HG03135 (cell line): ENCODE results near the gene FAT2.
"Not testable (repeated sequence)": the region's sequence is repeated elsewhere in the genome, so short reads cannot be mapped to it uniquely, and the experiment has no call there.

Source experiments
- ATAC-seq: cut with Tn5 transposase; IDR thresholded peaks from one replicate; pipeline ENCODE4 v1.9.1; 2021; ENCODE audit warnings: mild to moderate bottlenecking, moderate library complexity; ENCODE audit not compliant: unreplicated experiment

Gene FAT2

GRCh38 chr5:151615431-151615830, 24.3 kb upstream of the FAT2 start:
- no peak for ATAC-seq

- no peak for ATAC-seq
Observed at GRCh38 chr5:151614565-151614964, 23.4 kb upstream of the FAT2 start.

GRCh38 chr5:151612689-151613427, 21.7 kb upstream of the FAT2 start:
- peak; percentile 86 for ATAC-seq

DNA sequence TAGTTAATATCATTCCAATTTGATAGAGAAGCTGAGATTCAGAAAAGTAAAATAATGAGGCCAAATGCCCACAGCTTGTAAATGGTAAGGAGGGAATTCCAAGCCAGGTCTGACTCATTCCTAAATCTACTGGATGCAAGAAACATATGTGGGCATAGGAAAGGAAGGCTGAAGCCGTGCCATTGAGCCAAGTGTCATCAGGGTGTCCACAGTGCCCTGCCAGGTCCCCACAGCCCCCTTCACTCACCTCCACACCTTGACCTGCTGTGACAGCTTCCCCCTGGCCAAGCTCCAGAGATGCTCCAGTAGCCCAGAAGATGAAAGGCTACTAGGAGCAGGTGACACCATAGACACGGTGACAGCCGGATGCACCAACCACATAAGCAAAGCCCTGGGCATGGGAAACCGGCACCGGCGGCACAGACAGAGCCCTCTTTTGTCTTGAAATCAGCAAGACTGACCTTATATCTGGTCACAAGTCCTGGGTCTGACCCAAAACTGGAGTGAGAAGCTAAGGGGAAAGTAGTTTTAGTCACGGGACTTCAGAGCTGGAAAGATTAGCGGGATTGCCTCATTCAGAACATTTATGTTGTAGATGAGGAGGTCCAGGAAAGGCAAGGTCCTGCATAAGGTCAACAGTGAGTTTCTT, 20.1 kb upstream of the FAT2 start:
- ATAC-seq, result no peak

DNA sequence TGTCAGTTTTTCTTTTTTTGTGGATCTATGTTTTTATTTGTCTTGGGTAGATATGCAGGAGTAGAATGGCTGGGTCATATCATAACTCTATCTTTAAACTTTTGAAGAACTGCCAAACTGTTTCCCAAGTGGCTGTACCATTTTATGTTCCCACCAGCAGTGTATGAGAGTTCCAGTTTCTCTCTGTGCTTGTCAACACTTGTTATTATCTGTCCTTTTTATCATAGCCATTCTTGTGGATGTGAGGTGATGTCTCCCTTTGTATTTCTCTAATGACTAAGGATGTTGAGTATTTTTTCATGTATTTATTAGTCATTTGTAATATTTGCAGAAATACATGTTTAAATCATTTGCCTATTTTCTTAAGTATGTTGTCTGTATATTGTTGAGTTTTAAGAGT, 17.4 kb upstream of the FAT2 start:
- no peak for ATAC-seq

DNA sequence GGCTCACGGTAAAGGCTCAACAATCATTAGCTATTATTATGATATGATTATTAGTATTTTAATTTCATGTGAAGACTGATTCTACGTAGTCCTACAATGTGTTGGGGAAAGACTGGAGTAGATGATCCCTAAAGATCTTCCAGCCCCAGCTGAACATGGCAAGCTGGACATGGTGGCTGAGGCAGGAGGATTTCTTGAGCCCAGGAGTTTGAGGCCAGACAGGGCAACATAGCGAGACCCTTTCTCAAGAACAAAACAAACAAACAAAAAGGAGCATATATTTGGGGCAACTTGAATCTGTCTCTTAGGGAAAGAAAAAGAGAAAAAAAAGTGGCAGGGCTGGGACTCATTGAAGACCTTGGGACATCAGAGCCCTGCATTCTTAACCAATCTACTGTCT, 16.2 kb upstream of the FAT2 start:
- no peak for ATAC-seq

DNA sequence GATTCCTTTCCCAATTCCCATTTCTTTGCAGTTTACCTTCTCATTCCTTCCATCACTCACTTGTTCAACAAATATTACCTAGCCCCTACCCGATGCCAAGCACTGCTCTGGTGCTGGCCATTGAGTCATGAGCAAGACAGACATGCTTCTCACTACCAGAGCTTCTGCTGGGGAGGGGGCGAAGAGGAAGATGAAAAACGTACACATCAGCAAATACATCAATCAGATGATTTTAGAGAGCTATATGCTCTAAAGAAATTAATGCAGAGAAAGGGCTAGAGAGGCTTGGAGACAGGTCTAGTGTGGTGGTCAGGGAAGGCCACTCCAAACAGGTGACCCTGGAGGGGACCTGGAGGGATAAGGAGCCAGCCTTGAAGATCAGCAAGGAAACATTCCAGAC, 14.4 kb upstream of the FAT2 start:
- no peak for ATAC-seq

DNA sequence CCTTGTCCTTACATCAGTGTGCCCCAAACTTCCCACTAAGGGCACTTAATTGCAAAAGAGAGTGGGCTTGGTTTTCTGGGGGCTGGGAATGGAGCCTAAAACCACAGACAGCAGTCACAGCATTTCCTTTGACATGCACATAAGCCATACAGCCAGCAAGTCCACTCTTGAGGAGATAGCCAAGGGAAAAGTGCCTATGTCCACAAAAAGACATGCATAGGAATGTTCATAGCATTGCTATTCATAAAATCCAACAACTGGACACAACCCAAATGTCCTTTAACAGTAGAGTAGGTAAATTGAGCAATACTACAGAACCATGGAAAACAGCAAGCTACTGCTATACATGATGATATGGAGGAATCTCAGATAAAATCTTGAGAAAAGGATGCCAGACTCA, 11.7 kb upstream of the FAT2 start:
- no peak for ATAC-seq

GRCh38 chr5:151601391-151601790, 10.3 kb upstream of the FAT2 start:
- ATAC-seq, result no peak

DNA sequence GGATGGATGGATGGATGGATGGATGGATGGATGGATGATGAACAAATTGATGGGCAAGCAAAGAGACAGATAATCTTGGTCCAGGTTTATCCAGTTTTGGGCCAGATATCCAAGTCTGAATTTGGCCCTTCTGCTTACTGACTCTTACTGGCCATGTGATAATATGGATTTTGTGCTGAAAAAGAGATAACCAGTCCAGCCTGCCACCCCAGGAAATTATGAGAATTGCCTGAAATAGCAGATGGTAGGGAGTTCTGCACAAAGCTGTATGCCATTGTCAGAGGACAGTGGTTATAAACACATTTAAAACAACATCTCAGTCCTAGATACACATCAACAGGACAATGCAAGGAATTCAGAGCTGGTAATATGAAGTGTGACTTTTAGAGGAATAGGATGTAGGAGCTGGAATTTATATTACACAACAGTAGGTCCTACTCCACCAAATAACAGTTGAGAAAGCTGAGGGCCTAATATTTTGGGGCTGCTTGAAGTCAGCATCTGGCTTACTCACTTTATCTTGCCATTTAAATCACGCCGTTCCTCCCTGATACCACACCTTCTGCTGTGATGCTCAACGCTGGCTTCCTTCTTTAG, 9.0 kb upstream of the FAT2 start:
- no peak for ATAC-seq

GRCh38 chr5:151598984-151599383, 7.9 kb upstream of the FAT2 start:
- no peak for ATAC-seq

- no peak for ATAC-seq
Observed at GRCh38 chr5:151598549-151598948, 7.4 kb upstream of the FAT2 start.

GRCh38 chr5:151597749-151598148, 6.6 kb upstream of the FAT2 start:
- ATAC-seq, result no peak

GRCh38 chr5:151596828-151597539, 5.9 kb upstream of the FAT2 start:
- no peak for ATAC-seq

DNA sequence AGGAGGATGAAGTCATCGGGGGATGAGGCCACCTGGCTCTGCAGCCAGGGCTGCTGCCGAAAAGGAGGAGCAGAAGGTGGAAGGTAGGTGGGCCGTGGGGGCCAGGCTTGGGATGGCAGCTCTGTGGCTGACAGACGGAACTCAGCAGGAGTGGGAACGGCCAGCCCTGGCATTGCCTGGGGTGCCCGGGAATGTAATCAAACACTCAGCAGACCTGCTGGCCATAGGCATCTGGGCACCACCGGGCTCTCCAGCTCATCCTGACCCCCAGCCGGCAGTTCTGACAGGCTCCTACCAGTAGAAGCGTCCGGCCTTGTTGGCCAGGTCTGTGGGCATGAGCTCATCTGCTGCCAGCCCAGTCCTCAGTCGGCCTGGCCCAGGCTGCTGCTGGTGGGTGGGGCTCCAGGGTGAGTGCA, 4.3 kb upstream of the FAT2 start:
- ATAC-seq, result no peak

DNA sequence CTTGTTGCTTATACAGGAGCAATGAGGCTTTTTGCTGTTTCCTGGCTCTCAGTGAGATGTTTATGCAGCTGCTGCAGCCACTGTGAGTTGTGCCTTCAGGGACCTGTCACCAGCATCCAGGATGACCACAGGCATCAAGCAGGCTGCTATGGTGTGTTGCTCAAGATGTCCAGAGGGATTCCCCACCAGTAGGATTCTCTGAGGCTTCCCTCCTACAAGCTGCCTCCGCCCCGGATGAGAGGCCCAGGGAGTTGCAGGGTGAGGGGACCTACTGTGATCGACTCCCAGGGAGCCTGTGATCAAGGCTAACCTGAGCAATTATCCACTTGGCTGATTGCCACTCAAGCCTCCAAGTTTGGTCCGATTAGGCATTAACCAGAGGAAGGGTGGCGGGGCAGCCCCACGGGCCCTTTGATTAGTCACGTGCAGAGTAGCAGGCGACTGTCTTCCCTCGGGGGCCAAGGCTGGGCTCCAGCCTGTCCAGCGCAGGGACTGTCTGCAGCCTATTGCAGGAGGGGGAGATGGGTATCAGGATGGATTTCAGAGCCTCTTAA, 1.8 kb upstream of the FAT2 start:
- no peak for ATAC-seq

GRCh38 chr5:151589878-151590570, 1.1 kb downstream of the FAT2 start:
- no peak for ATAC-seq

- ATAC-seq, result no peak
Observed at GRCh38 chr5:151587796-151588555, 3.2 kb downstream of the FAT2 start.

DNA sequence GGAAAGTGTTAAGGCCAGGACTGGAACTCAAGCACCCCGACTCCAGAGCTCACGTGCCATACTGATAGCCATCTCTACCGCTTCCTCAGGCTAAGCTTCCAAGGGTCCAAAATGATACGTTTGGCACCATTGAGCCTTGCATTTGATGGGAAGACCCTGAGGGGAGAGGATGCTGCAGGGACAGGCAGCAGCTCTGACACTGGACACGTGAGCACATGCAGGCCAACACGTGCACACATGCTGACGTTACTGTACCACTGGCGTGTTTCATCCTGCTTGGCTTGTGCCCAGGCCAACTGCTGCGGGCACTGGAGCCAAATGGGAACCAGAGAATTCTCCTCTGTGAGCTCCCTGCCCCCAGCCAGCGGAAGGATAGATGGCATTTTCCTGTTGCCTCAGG, 5.2 kb downstream of the FAT2 start:
- no peak for ATAC-seq

GRCh38 chr5:151585344-151585743, 5.8 kb downstream of the FAT2 start:
- not testable (repeated sequence) for ATAC-seq
